ENCODE data around the gene TBX19.
A peak's percentile ranks its signal among the peaks of the same experiment; 100 is the strongest.

Gene TBX19

GRCh38 chr1:168285521-168285790 lies 4.8 kb downstream of the TBX19 start:
- peak; percentile 10 for DNase-seq

- DNase-seq: no peak
Measured at GRCh38 chr1:168285971-168286927, 5.6 kb downstream of the TBX19 start.

- DNase-seq: no peak
Measured at GRCh38 chr1:168287237-168287664, 6.6 kb downstream of the TBX19 start.

- DNase-seq: no peak
Measured at GRCh38 chr1:168288311-168289052, 7.8 kb downstream of the TBX19 start.

GRCh38 chr1:168291222-168291837 lies 10.7 kb downstream of the TBX19 start:
- peak; percentile 84 for DNase-seq

- DNase-seq: no peak
Measured at GRCh38 chr1:168293356-168293755, 12.7 kb downstream of the TBX19 start.

- DNase-seq: no peak
Measured at GRCh38 chr1:168295411-168296114, 14.9 kb downstream of the TBX19 start.

- peak; percentile 44 for DNase-seq
Measured at GRCh38 chr1:168297019-168297730, 16.5 kb downstream of the TBX19 start.

GRCh38 chr1:168298446-168298845 lies 17.8 kb downstream of the TBX19 start:
- no peak for DNase-seq

- DNase-seq: no peak
Measured at GRCh38 chr1:168300626-168301025, 19.9 kb downstream of the TBX19 start.

- DNase-seq: no peak
Measured at GRCh38 chr1:168301664-168302320, 21.1 kb downstream of the TBX19 start.

GRCh38 chr1:168303716-168304540 lies 23.3 kb downstream of the TBX19 start:
- no peak for DNase-seq

- DNase-seq: no peak
Measured at GRCh38 chr1:168304865-168305264, 24.2 kb downstream of the TBX19 start.

- no peak for DNase-seq
Measured at GRCh38 chr1:168312718-168313604, 32.3 kb downstream of the TBX19 start.

GRCh38 chr1:168316142-168316541 lies 35.5 kb downstream of the TBX19 start:
- DNase-seq: no peak

- DNase-seq: no peak
Measured at GRCh38 chr1:168317309-168317708, 36.6 kb downstream of the TBX19 start.

GRCh38 chr1:168319691-168320090 lies 39.0 kb downstream of the TBX19 start:
- DNase-seq: no peak

GRCh38 chr1:168320149-168320548 lies 39.5 kb downstream of the TBX19 start:
- DNase-seq: no peak

GRCh38 chr1:168320800-168321450 lies 40.2 kb downstream of the TBX19 start:
- DNase-seq: no peak

All from NCI-H774 (cell line).